Gastrocnemius medialis (tissue), 4 donors: ENCODE data around the gene KIF4A. TPM values are rescaled to one million over a fixed set of nuclear protein-coding genes. Genes with fewer than 3 reads are reported as not detected.
A peak's percentile ranks its signal among the peaks of the same experiment; 100 is the strongest.

Experiments used
- ATAC-seq, 2 donors: fragments of 150-250 bp; one replicate each; pipeline ENCODE4 v1.9.1; 2016
- DNase-seq, 2 donors: peaks; one replicate each; pipeline ENCODE4 v3.0.0-alpha.2; 2019
- H3K27ac ChIP-seq, 4 donors: fragments of 200-600 bp; sonication (generic); 1 replicate in 1 of 4; 2 replicates in 3 of 4; pipeline ENCODE4 v1.5.1; 2016 to 2018; ENCODE audit warnings: mild to moderate bottlenecking in 2 of 4, moderate library complexity in 1 of 4
- H3K27me3 ChIP-seq, 3 donors: fragments of 200-600 bp; sonication (generic) in 2 of 3; 1 replicate in 1 of 3; 2 replicates in 2 of 3; pipeline versions ENCODE4 v1.5.1 to v1.6.0; 2016 to 2019; ENCODE audit warnings: mild to moderate bottlenecking in 1 of 3, moderate library complexity in 1 of 3
- H3K36me3 ChIP-seq, 2 donors: fragments of 200-600 bp; sonication (generic) in 1 of 2; one replicate each; pipeline ENCODE4 v1.5.1; 2017 to 2018
- H3K4me1 ChIP-seq, 2 donors: fragments of 200-600 bp; sonication (generic) in 1 of 2; one replicate each; pipeline ENCODE4 v1.5.1; 2016 to 2017; ENCODE audit warnings: mild to moderate bottlenecking in 2 of 2
- H3K4me3 ChIP-seq, 4 donors: fragments of 200-600 bp; sonication (generic) in 3 of 4; 1 replicate in 1 of 4; 2 replicates in 3 of 4; pipeline ENCODE4 v1.5.1; 2016 to 2019; ENCODE audit warnings: mild to moderate bottlenecking in 2 of 4
- H3K9me3 ChIP-seq, 3 donors: fragments of 200-600 bp; sonication (generic) in 2 of 3; 1 replicate in 1 of 3; 2 replicates in 2 of 3; pipeline ENCODE4 v1.5.1; 2016 to 2019
- CTCF ChIP-seq, 5 experiments: fragments of 450-650 bp in 3 of 5; fragments of 200-600 bp in 2 of 5; sonication (generic) in 2 of 5; IDR thresholded peaks in 4 of 5; conservative IDR thresholded peaks in 1 of 5; 1 replicate in 4 of 5; 2 replicates in 1 of 5; pipeline ENCODE4 v1.5.1; 2016 to 2019; ENCODE audit warnings: antibody characterized with exemption in 5 of 5, mild to moderate bottlenecking in 3 of 5, moderate library complexity in 3 of 5
- POLR2A ChIP-seq, 2 donors: fragments of 450-650 bp; IDR thresholded peaks; one replicate each; pipeline ENCODE4 v1.6.1; 2017; ENCODE audit warnings: antibody characterized with exemption in 2 of 2, mild to moderate bottlenecking in 2 of 2, moderate library complexity in 2 of 2
- in situ Hi-C, 4 donors: fragments of 200-750 bp; cut with MboI; loops; one replicate each; pipeline versions ENCODE4 v1.15.0 to v1.8.0; 2017; ENCODE audit warnings: low sequenced_read_pairs in 4 of 4
- intact Hi-C: fragments of 100-400 bp; cut with DNase I; formaldehyde crosslinking; loops from one replicate; pipeline ENCODE4 v1.15.1; 2023; ENCODE audit warnings: low total_unique reads
- total RNA-seq, 4 donors: library from RNA; depleted of rRNA; stranded (reverse); fragments of >200 nt; gene quantifications; one replicate each; pipeline versions ENCODE4 v1.1.0 to v1.2.3, GENCODE V29; 2016

The KIF4A gene
- total RNA-seq, 4 donors from 2014 or later: 0.07 to 0.09 TPM; not detected in 2

- intact Hi-C loops: no loop called here
- Histone ChIP-seq H3K27me3 (no peaks in the 10 kb centered on the region), H3K9me3 (no peaks in the 10 kb centered on the region), H3K27ac (peak overlapping the region; percentile 64 to 72 (median 69)), H3K36me3 (no peaks in the 10 kb centered on the region), H3K4me1 (peaks cover 3 to 9% of the 10 kb centered on the region in 2 donors), H3K4me3 (peak overlapping the region; percentile 55 to 64 (median 60))
- TF ChIP-seq POLR2A (IDR thresholded peaks at IDR 0.05) (no peak), CTCF (IDR thresholded peaks at IDR 0.05 in 4 of 5, conservative IDR thresholded peaks at IDR 0.05 in 1 of 5) (no peak)
- in situ Hi-C loops: no loop called here
- DNase-seq: no peak
- peak in 1 of 2 donors; percentile 30 for ATAC-seq
Measured at GRCh38 chrX:70289168-70289792, 624 bp upstream of the KIF4A start.

GRCh38 chrX:70292788-70293187 lies 2.9 kb downstream of the KIF4A start:
- TF ChIP-seq CTCF (IDR thresholded peaks at IDR 0.05 in 4 of 5, conservative IDR thresholded peaks at IDR 0.05 in 1 of 5) (no peak), POLR2A (IDR thresholded peaks at IDR 0.05) (no peak)
- ATAC-seq: no peak
- in situ Hi-C loops: no loop called here

GRCh38 chrX:70293621-70294020 lies 3.7 kb downstream of the KIF4A start:
- Histone ChIP-seq H3K4me3 (no peak overlapping the region), H3K9me3 (no peaks in the 10 kb centered on the region), H3K36me3 (no peaks in the 10 kb centered on the region), H3K4me1 (peaks cover 3 to 9% of the 10 kb centered on the region in 2 donors), H3K27me3 (no peaks in the 10 kb centered on the region), H3K27ac (no peak overlapping the region)
- ATAC-seq (no peak), DNase-seq (no peak)
- intact Hi-C loops: no loop called here
- TF ChIP-seq POLR2A (IDR thresholded peaks at IDR 0.05) (no peak), CTCF (IDR thresholded peaks at IDR 0.05 in 4 of 5, conservative IDR thresholded peaks at IDR 0.05 in 1 of 5) (no peak)
- in situ Hi-C loops: no loop called here

More at GRCh38 chrX:70292788-70293187, 2.9 kb downstream of the KIF4A start:
- no peaks in the 10 kb centered on the region for H3K9me3 ChIP-seq
- no peak overlapping the region for H3K4me3 ChIP-seq
- H3K36me3 ChIP-seq: no peaks in the 10 kb centered on the region
- intact Hi-C loops: no loop called here
- H3K4me1 ChIP-seq: peaks cover 3 to 9% of the 10 kb centered on the region in 2 donors
- no peak for DNase-seq
- H3K27me3 ChIP-seq: no peaks in the 10 kb centered on the region
- H3K27ac ChIP-seq: no peak overlapping the region

GRCh38 chrX:70301716-70302115 lies 11.8 kb downstream of the KIF4A start:
- in situ Hi-C loops: no loop called here

More at GRCh38 chrX:70301716-70302115, 11.8 kb downstream of the KIF4A start:
- Histone ChIP-seq H3K4me3 (no peak overlapping the region), H3K27me3 (no peaks in the 10 kb centered on the region), H3K27ac (no peak overlapping the region), H3K9me3 (no peaks in the 10 kb centered on the region), H3K4me1 (no peaks in the 10 kb centered on the region), H3K36me3 (no peaks in the 10 kb centered on the region)
- intact Hi-C loops: no loop called here
- TF ChIP-seq POLR2A (IDR thresholded peaks at IDR 0.05) (no peak), CTCF (IDR thresholded peaks at IDR 0.05 in 4 of 5, conservative IDR thresholded peaks at IDR 0.05 in 1 of 5) (no peak)
- no peak for DNase-seq
- ATAC-seq: no peak
